GM21786 (cell line): ENCODE results near the gene NSG1.

ENCODE experiments used
- ATAC-seq: cut with Tn5 transposase; IDR thresholded peaks from one replicate; pipeline ENCODE4 v1.9.1; 2021; ENCODE audit not compliant: unreplicated experiment

The NSG1 gene

GRCh38 chr4:4395371-4395770, 8.5 kb downstream of the NSG1 start:
- no peak for ATAC-seq

- no peak for ATAC-seq
These were observed 9.1 kb downstream of the NSG1 start for GRCh38 chr4:4395849-4396627.

GRCh38 chr4:4396628-4397440, 9.9 kb downstream of the NSG1 start:
- ATAC-seq = no peak

GRCh38 chr4:4397441-4397819, 10.5 kb downstream of the NSG1 start:
- ATAC-seq = no peak

GRCh38 chr4:4398430-4398829, 11.5 kb downstream of the NSG1 start:
- ATAC-seq = no peak

- ATAC-seq = no peak
These were observed 14.1 kb downstream of the NSG1 start for GRCh38 chr4:4401036-4401435.

- no peak for ATAC-seq
These were observed 16.1 kb downstream of the NSG1 start for GRCh38 chr4:4402966-4403365.

GRCh38 chr4:4405358-4405962, 18.6 kb downstream of the NSG1 start:
- no peak for ATAC-seq

GRCh38 chr4:4406455-4407298, 19.8 kb downstream of the NSG1 start:
- no peak for ATAC-seq

GRCh38 chr4:4407299-4408131, 20.6 kb downstream of the NSG1 start:
- ATAC-seq = no peak

GRCh38 chr4:4408132-4408523, 21.2 kb downstream of the NSG1 start:
- no peak for ATAC-seq

GRCh38 chr4:4408576-4409335, 21.9 kb downstream of the NSG1 start:
- ATAC-seq = no peak

GRCh38 chr4:4409416-4410115, 22.7 kb downstream of the NSG1 start:
- no peak for ATAC-seq

- no peak for ATAC-seq
These were observed 23.4 kb downstream of the NSG1 start for GRCh38 chr4:4410271-4410670.

GRCh38 chr4:4411906-4412305, 25.0 kb downstream of the NSG1 start:
- no peak for ATAC-seq

GRCh38 chr4:4412641-4413372, 25.9 kb downstream of the NSG1 start:
- no peak for ATAC-seq

GRCh38 chr4:4413373-4413725, 26.4 kb downstream of the NSG1 start:
- ATAC-seq = no peak

GRCh38 chr4:4413806-4414205, 26.9 kb downstream of the NSG1 start:
- ATAC-seq = no peak
